ENCODE measurements around the gene USHBP1.

The USHBP1 gene

GRCh38 chr19:17237747-17238706 lies 26.5 kb downstream of the USHBP1 start:
- no peak for DNase-seq

GRCh38 chr19:17236811-17237543 lies 27.6 kb downstream of the USHBP1 start:
- DNase-seq = no peak

- peak; percentile 62 for DNase-seq
Observed at GRCh38 chr19:17235971-17236777, 28.4 kb downstream of the USHBP1 start.

GRCh38 chr19:17235300-17235970 lies 29.1 kb downstream of the USHBP1 start:
- peak; percentile 69 for DNase-seq

GRCh38 chr19:17234911-17235299 lies 29.6 kb downstream of the USHBP1 start:
- DNase-seq = peak; percentile 49

- DNase-seq = no peak
Observed at GRCh38 chr19:17232258-17232657, 32.3 kb downstream of the USHBP1 start.

- no peak for DNase-seq
Observed at GRCh38 chr19:17229890-17230289, 34.7 kb downstream of the USHBP1 start.

- no peak for DNase-seq
Observed at GRCh38 chr19:17227798-17228367, 36.7 kb downstream of the USHBP1 start.

GRCh38 chr19:17226002-17226933 lies 38.3 kb downstream of the USHBP1 start, which contains the start of gene OCEL1:
OCEL1 (plus strand) TSS chr19:17226226; CDS start chr19:17226248, 22 bp downstream.
- DNase-seq = peak; percentile 97

- DNase-seq = no peak
Observed at GRCh38 chr19:17225053-17225452, 39.5 kb downstream of the USHBP1 start.

- DNase-seq = peak; percentile 69
Observed at GRCh38 chr19:17220207-17220758, 44.3 kb downstream of the USHBP1 start.

GRCh38 chr19:17219286-17219685 lies 45.3 kb downstream of the USHBP1 start:
- DNase-seq = no peak

- no peak for DNase-seq
Observed at GRCh38 chr19:17216058-17216670, 48.4 kb downstream of the USHBP1 start.

- peak; percentile 91 for DNase-seq
Observed at GRCh38 chr19:17215127-17215971, 49.2 kb downstream of the USHBP1 start, which contains the start of gene USE1. USE1 (plus strand) TSS chr19:17215357; CDS start chr19:17215406, 49 bp downstream.

GRCh38 chr19:17214508-17215126 lies 49.9 kb downstream of the USHBP1 start:
- peak; percentile 11 for DNase-seq

- DNase-seq = no peak
Observed at GRCh38 chr19:17213334-17213733, 51.2 kb downstream of the USHBP1 start.

GRCh38 chr19:17211547-17212446 lies 52.7 kb downstream of the USHBP1 start:
- no peak for DNase-seq
